BLaER1 treated with 17β-estradiol and CSF1 and Interleukin-3, amounts not matched to agents 10 nM and 100 nM (cell line): ENCODE results near the gene GRIK5.
"Not testable (repeated sequence)": the region's sequence is repeated elsewhere in the genome, so short reads cannot be mapped to it uniquely, and the experiment has no call there.

ENCODE experiments used
- H3K27ac ChIP-seq, 11 experiments: shearing (Covaris generic); formaldehyde crosslinking; 2 replicates each; pipeline ENCODE4 v1.8.1; 2022
- H3K27me3 ChIP-seq, 11 experiments: shearing (Covaris generic); formaldehyde crosslinking; 2 replicates each; pipeline ENCODE4 v1.8.1; 2022
- H3K36me3 ChIP-seq, 11 experiments: shearing (Covaris generic); formaldehyde crosslinking; 2 replicates each; pipeline ENCODE4 v1.8.1; 2022
- H3K4me1 ChIP-seq, 10 experiments: shearing (Covaris generic); formaldehyde crosslinking; 2 replicates each; pipeline ENCODE4 v1.8.1; 2022
- H3K4me2 ChIP-seq, 11 experiments: shearing (Covaris generic); formaldehyde crosslinking; 2 replicates each; pipeline ENCODE4 v1.8.1; 2022
- H3K4me3 ChIP-seq, 10 experiments: shearing (Covaris generic); formaldehyde crosslinking; 2 replicates each; pipeline ENCODE4 v1.8.1; 2022
- H3K9ac ChIP-seq, 11 experiments: shearing (Covaris generic); formaldehyde crosslinking; 2 replicates each; pipeline ENCODE4 v1.8.1; 2022
- H3K9me3 ChIP-seq, 11 experiments: shearing (Covaris generic); formaldehyde crosslinking; replicated peaks in 1 of 11; 2 replicates each; pipeline ENCODE4 v1.8.1; 2022
- H4K20me1 ChIP-seq, 11 experiments: shearing (Covaris generic); formaldehyde crosslinking; 2 replicates each; pipeline ENCODE4 v1.8.1; 2022
- Cebpa-rat ChIP-seq, 11 experiments: shearing (Covaris generic); IDR thresholded peaks; 2 replicates each; pipeline ENCODE4 v1.8.1; 2022

The GRIK5 gene

GRCh38 chr19:42048992-42049391, 21.0 kb downstream of the GRIK5 start:
- no peak for TF ChIP-seq Cebpa-rat (IDR thresholded peaks at IDR 0.05)
- H3K4me2 ChIP-seq = peak overlapping the region; percentile 29 to 67 (median 61)

DNA sequence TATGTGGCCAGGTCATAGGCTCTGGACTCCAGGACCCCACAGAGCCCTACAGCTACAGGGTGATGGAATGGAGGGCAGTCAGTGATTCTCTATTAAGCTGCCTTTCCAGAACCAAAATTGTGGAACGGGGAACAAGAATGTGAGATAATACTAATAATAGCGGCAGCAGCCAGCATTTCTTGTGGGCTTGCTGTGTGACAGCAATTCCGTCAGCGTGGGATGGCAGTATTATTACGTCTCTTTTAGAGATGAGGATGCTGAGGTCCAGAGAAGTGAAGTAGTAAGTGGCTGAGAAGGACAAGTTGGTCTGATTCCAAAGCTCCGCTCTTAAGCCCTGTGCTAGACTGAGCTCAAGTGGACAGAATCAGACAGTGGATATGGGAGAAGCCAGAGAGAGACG, 24.4 kb downstream of the GRIK5 start:
- no peaks in the 10 kb centered on the region for H3K27me3 ChIP-seq
- no peak overlapping the region for H3K9ac ChIP-seq
- no peak overlapping the region for H3K4me2 ChIP-seq
- no peak overlapping the region for H3K27ac ChIP-seq
- no peak for TF ChIP-seq Cebpa-rat (IDR thresholded peaks at IDR 0.05)
- H3K4me1 ChIP-seq = peaks cover 6 to 23% (median 16%) of the 10 kb centered on the region in 10 experiments; a peak in 18 of 20 replicates
- H4K20me1 ChIP-seq = peaks cover 0 to 15% (median 0%) of the 10 kb centered on the region in 11 experiments; a peak in 7 of 22 replicates
- H3K36me3 ChIP-seq = peaks cover 52 to 100% (median 71%) of the 10 kb centered on the region in 11 experiments
- no peak overlapping the region for H3K4me3 ChIP-seq
- no peaks in the 10 kb centered on the region for H3K9me3 ChIP-seq

More at GRCh38 chr19:42048992-42049391, 21.0 kb downstream of the GRIK5 start:
- Histone ChIP-seq H4K20me1 (peaks cover 0 to 31% (median 0%) of the 10 kb centered on the region in 11 experiments; a peak in 8 of 22 replicates), H3K27me3 (no peaks in the 10 kb centered on the region), H3K4me3 (peak overlapping the region in 6 of 10 experiments; percentile 1 to 38 (median 8); a peak in 3 of 20 replicates), H3K9ac (peak overlapping the region in 5 of 11 experiments; percentile 2 to 25 (median 15); a peak in 3 of 22 replicates), H3K36me3 (peaks cover 47 to 99% (median 64%) of the 10 kb centered on the region in 11 experiments), H3K27ac (peak overlapping the region in 5 of 11 experiments; percentile 4 to 58 (median 17); a peak in 7 of 22 replicates), H3K9me3 (no peaks in the 10 kb centered on the region), H3K4me1 (peaks cover 6 to 49% (median 40%) of the 10 kb centered on the region in 10 experiments; a peak in 18 of 20 replicates)

GRCh38 chr19:42042455-42043170, 27.4 kb downstream of the GRIK5 start:
- peaks cover 0 to 6% (median 0%) of the 10 kb centered on the region in 10 experiments; a peak in 1 of 20 replicates for H3K4me1 ChIP-seq
- H3K4me3 ChIP-seq = no peak overlapping the region
- peaks cover 0 to 33% (median 0%) of the 10 kb centered on the region in 11 experiments; a peak in 6 of 22 replicates for H4K20me1 ChIP-seq
- H3K36me3 ChIP-seq = peaks cover 75 to 100% (median 95%) of the 10 kb centered on the region in 11 experiments
- H3K27me3 ChIP-seq = no peaks in the 10 kb centered on the region
- H3K9ac ChIP-seq = no peak overlapping the region
- no peaks in the 10 kb centered on the region for H3K9me3 ChIP-seq
- no peak for TF ChIP-seq Cebpa-rat (IDR thresholded peaks at IDR 0.05)
- no peak overlapping the region for H3K4me2 ChIP-seq
- no peak overlapping the region for H3K27ac ChIP-seq

DNA sequence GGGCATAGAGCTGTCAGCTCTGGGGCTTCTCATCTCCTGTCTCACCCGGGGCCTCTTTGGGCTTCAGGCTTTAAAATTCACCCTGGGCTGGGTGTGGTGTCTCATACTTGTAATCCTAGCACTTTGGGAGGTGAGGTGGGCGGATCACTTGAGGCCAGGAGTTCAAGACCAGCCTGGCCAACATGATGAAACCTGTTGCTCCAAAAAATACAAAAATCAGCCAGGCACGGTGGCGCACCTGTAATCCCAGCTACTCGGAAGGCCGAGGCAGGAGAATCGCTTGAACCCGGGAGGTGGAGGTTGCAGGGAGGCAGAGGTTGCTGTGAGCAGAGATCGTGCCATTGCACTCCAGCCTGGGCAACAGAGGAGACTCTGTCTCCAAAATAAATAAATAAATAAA, 29.5 kb downstream of the GRIK5 start:
- H3K9me3 ChIP-seq, H3K4me3 ChIP-seq, H3K4me2 ChIP-seq, H3K4me1 ChIP-seq, H3K27ac ChIP-seq, H3K27me3 ChIP-seq, H3K9ac ChIP-seq: not testable (repeated sequence)
- peaks cover 0 to 41% (median 0%) of the 10 kb centered on the region in 11 experiments; a peak in 6 of 22 replicates for H4K20me1 ChIP-seq
- peaks cover 68 to 96% (median 93%) of the 10 kb centered on the region in 11 experiments for H3K36me3 ChIP-seq

DNA sequence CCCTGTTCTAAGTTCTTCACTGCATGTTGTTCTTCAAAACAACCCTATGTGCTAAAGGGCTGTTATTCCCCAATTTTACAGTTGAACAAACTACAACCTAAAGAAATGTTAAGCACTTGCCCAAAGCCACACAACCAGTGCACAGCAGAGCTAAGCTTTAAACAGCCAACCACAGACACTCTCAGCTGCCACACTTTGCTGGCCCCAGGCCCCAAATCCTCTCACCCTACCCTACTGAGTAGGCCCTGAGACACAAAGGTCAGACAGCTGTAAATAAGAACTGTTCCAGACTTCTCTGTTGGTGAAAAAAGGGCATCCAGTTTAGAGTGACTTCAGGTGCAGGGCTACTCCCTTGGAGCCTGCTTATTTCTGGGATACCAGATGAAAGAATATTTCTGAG, 30.0 kb downstream of the GRIK5 start:
- TF ChIP-seq Cebpa-rat (IDR thresholded peaks at IDR 0.05) = no peak
- Histone ChIP-seq H3K4me1 (peaks cover 0 to 6% (median 0%) of the 10 kb centered on the region in 10 experiments; a peak in 1 of 20 replicates), H3K27me3 (no peaks in the 10 kb centered on the region), H3K27ac (no peak overlapping the region), H3K9ac (no peak overlapping the region), H3K4me2 (no peak overlapping the region), H3K36me3 (peaks cover 63 to 92% (median 88%) of the 10 kb centered on the region in 11 experiments), H3K4me3 (no peak overlapping the region), H4K20me1 (peaks cover 0 to 41% (median 0%) of the 10 kb centered on the region in 11 experiments; a peak in 5 of 22 replicates), H3K9me3 (no peaks in the 10 kb centered on the region)

DNA sequence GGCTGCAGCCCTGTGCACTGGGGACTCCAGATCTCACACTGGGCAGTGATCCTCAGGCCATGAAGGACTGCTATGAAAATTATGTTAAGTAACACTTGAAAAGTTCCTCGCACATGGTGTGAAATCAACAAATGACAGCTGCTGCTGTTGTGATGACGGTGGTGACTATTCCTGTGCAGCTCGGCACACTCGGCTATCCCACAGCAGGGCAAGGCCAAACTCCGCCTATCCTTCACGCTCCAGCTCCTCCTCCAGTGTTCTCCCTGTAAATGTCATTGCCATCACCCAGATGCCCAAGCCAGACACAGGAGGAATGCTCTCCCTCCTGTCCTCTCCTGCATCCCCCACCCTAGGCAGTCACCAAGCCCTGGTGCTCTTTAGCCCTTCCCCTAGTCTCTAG, 31.3 kb downstream of the GRIK5 start:
- H3K4me2 ChIP-seq = no peak overlapping the region
- no peak for TF ChIP-seq Cebpa-rat (IDR thresholded peaks at IDR 0.05)
- no peak overlapping the region for H3K9ac ChIP-seq
- H3K36me3 ChIP-seq = peaks cover 61 to 86% (median 77%) of the 10 kb centered on the region in 11 experiments
- H3K4me1 ChIP-seq = peaks cover 0 to 6% (median 0%) of the 10 kb centered on the region in 10 experiments; a peak in 1 of 20 replicates
- H3K9me3 ChIP-seq = no peaks in the 10 kb centered on the region
- H4K20me1 ChIP-seq = peaks cover 0 to 41% (median 0%) of the 10 kb centered on the region in 11 experiments; a peak in 6 of 22 replicates
- no peaks in the 10 kb centered on the region for H3K27me3 ChIP-seq
- H3K27ac ChIP-seq = no peak overlapping the region
- H3K4me3 ChIP-seq = no peak overlapping the region

DNA sequence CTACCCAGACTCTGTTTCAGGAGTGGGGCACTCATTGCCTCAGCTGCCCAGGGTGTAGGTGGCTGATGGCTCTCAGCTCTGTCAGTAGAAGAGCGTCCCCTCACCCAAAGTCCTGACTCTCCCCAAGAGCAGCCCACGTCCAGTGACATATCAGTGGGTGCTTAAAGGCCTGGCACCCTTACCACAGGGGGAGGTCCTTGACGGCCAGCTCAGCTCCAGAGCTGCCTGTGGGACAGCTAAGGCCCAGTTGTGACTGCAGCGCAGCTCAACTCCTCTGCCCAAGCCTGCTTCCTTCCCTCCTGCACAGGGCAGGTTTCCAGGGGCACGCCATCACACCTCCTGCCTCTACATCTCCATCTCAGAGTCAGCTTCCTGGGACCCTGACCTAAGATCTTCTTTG, 32.4 kb downstream of the GRIK5 start:
- H3K4me2 ChIP-seq = no peak overlapping the region
- no peaks in the 10 kb centered on the region for H3K27me3 ChIP-seq
- H3K9ac ChIP-seq = peak overlapping the region in 1 of 11 experiments; percentile 36; a peak in 1 of 22 replicates
- H3K4me1 ChIP-seq = 0 out of 20 replicates have a peak, but pooled peaks cover 0 to 3% (median 0%) of the 10 kb centered on the region in 10 experiments
- peaks cover 64 to 86% (median 76%) of the 10 kb centered on the region in 11 experiments for H3K36me3 ChIP-seq
- no peak overlapping the region for H3K4me3 ChIP-seq
- TF ChIP-seq Cebpa-rat (IDR thresholded peaks at IDR 0.05) = no peak
- no peak overlapping the region for H3K27ac ChIP-seq
- no peaks in the 10 kb centered on the region for H3K9me3 ChIP-seq
- H4K20me1 ChIP-seq = peaks cover 0 to 38% (median 0%) of the 10 kb centered on the region in 11 experiments; a peak in 6 of 22 replicates

- H3K36me3 ChIP-seq = peaks cover 49 to 86% (median 69%) of the 10 kb centered on the region in 11 experiments
- H3K27ac ChIP-seq = not testable (repeated sequence)
- H3K9ac ChIP-seq = peak overlapping the region in 2 of 11 experiments; percentile 15 to 18; a peak in 1 of 22 replicates
Measured at GRCh38 chr19:42034640-42035391, 35.2 kb downstream of the GRIK5 start.

DNA sequence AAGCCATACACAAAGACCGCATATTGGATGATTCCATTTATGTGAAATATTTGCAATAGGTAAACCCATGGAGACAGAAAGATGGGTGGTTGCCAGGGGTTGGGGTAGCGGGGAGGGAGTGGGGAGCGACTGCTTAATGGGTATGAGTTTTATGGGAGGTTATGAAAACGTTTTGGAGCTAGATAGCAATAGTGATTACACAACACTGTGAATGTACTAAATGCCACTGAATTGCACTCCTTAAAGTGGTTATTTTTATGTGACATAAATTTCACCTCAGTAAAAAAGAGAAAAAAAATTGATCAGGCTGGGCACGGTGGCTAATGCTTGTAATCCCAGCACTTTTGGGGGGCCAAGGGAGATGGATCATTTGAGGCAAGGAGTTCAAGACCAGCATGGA, 36.6 kb downstream of the GRIK5 start:
- no peak overlapping the region for H3K4me2 ChIP-seq
- no peak for TF ChIP-seq Cebpa-rat (IDR thresholded peaks at IDR 0.05)
- H3K4me1 ChIP-seq = 0 out of 20 replicates have a peak, but pooled peaks cover 0 to 3% (median 0%) of the 10 kb centered on the region in 10 experiments
- no peak overlapping the region for H3K9ac ChIP-seq
- H3K27me3 ChIP-seq = no peaks in the 10 kb centered on the region
- H3K27ac ChIP-seq = no peak overlapping the region
- no peak overlapping the region for H3K4me3 ChIP-seq
- no peaks in the 10 kb centered on the region for H3K9me3 ChIP-seq
- H4K20me1 ChIP-seq = peaks cover 0 to 35% (median 0%) of the 10 kb centered on the region in 11 experiments; a peak in 6 of 22 replicates
- peaks cover 39 to 85% (median 64%) of the 10 kb centered on the region in 11 experiments for H3K36me3 ChIP-seq

More at GRCh38 chr19:42034640-42035391, 35.2 kb downstream of the GRIK5 start:
- H3K4me1 ChIP-seq, H3K27me3 ChIP-seq, H3K9me3 ChIP-seq, H3K4me3 ChIP-seq: not testable (repeated sequence)
- H3K4me2 ChIP-seq = peak overlapping the region in 1 of 11 experiments; percentile 32; a peak in 5 of 22 replicates
- peaks cover 0 to 41% (median 0%) of the 10 kb centered on the region in 11 experiments; a peak in 6 of 22 replicates for H4K20me1 ChIP-seq
